Measurements from ENCODE around the gene SCRT2.
"Not testable (repeated sequence)": the region's sequence is repeated elsewhere in the genome, so short reads cannot be mapped to it uniquely, and the experiment has no call there.

SCRT2 gene

GRCh38 chr20:675453-676314 lies at the start of gene SCRT2:
Gene SCRT2 (minus strand): TSS chr20:675802. CDS start chr20:675601, 201 bp downstream.
- DNase-seq (ENCODE audit: low spot score) = peak; percentile 97

GRCh38 chr20:724797-725196 lies 49.2 kb upstream of the SCRT2 start:
- not testable (repeated sequence) for DNase-seq (ENCODE audit: low spot score)

GRCh38 chr20:723756-724155 lies 48.2 kb upstream of the SCRT2 start:
- no peak for DNase-seq (ENCODE audit: low spot score)

GRCh38 chr20:722822-723644 lies 47.4 kb upstream of the SCRT2 start:
- no peak for DNase-seq (ENCODE audit: low spot score)

- DNase-seq (ENCODE audit: low spot score) = no peak
These were observed 46.3 kb upstream of the SCRT2 start for GRCh38 chr20:721876-722275.

GRCh38 chr20:719816-720215 lies 44.2 kb upstream of the SCRT2 start:
- DNase-seq (ENCODE audit: low spot score) = no peak

GRCh38 chr20:719068-719467 lies 43.5 kb upstream of the SCRT2 start:
- no peak for DNase-seq (ENCODE audit: low spot score)

GRCh38 chr20:717832-718231 lies 42.2 kb upstream of the SCRT2 start:
- no peak for DNase-seq (ENCODE audit: low spot score)

GRCh38 chr20:717271-717670 lies 41.7 kb upstream of the SCRT2 start:
- DNase-seq (ENCODE audit: low spot score) = no peak

- DNase-seq (ENCODE audit: low spot score) = no peak
These were observed 38.9 kb upstream of the SCRT2 start for GRCh38 chr20:714453-714852.

GRCh38 chr20:711576-711975 lies 36.0 kb upstream of the SCRT2 start:
- DNase-seq (ENCODE audit: low spot score) = no peak

GRCh38 chr20:710780-711450 lies 35.3 kb upstream of the SCRT2 start:
- DNase-seq (ENCODE audit: low spot score) = no peak

GRCh38 chr20:709991-710779 lies 34.6 kb upstream of the SCRT2 start:
- DNase-seq (ENCODE audit: low spot score) = no peak

- no peak for DNase-seq (ENCODE audit: low spot score)
These were observed 33.8 kb upstream of the SCRT2 start for GRCh38 chr20:709423-709822.

- DNase-seq (ENCODE audit: low spot score) = no peak
These were observed 33.4 kb upstream of the SCRT2 start for GRCh38 chr20:708956-709355.

GRCh38 chr20:707451-708110 lies 32.0 kb upstream of the SCRT2 start:
- no peak for DNase-seq (ENCODE audit: low spot score)

- no peak for DNase-seq (ENCODE audit: low spot score)
These were observed 30.8 kb upstream of the SCRT2 start for GRCh38 chr20:706366-706885.

GRCh38 chr20:704726-705125 lies 29.1 kb upstream of the SCRT2 start:
- DNase-seq (ENCODE audit: low spot score) = no peak

- DNase-seq (ENCODE audit: low spot score) = no peak
These were observed 27.8 kb upstream of the SCRT2 start for GRCh38 chr20:703426-703825.

- DNase-seq (ENCODE audit: low spot score) = no peak
These were observed 27.4 kb upstream of the SCRT2 start for GRCh38 chr20:703006-703405.
